HepG2 (cell line): ENCODE data around the gene NNAT. TPM values are rescaled to one million over a fixed set of nuclear protein-coding genes. Genes with fewer than 3 reads are reported as not detected.

Experiments
- ATAC-seq: fragments of 200-7000 bp; cut with Tn5 transposase; 3 replicates; pipeline ENCODE4 v1.9.1; 2020; ENCODE audit warnings: mild to moderate bottlenecking, moderate library complexity
- BruUV-seq: library from RNA; stranded (reverse); fragments of 400-500 nt; replicated peaks from 2 replicates; lab custom pipeline; 2021; lab: Mats Ljungman, UMichigan
- CTCF ChIA-PET: fragments of 300-600 bp; formaldehyde crosslinking; extraction: SDS; loops from one replicate; lab custom pipeline; 2021; ENCODE audit warnings: low total read pairs, inconsistent platforms, low intra/inter-chr PET ratio; lab: Yijun Ruan, JAX
- POLR2A ChIA-PET: fragments of 350-600 bp; sonication (Branson Sonifier 250); formaldehyde crosslinking; loops from one replicate; lab custom pipeline; 2020; ENCODE audit warnings: antibody characterized with exemption, inconsistent platforms; lab: Yijun Ruan, JAX
- DNase-seq: peaks from one replicate; pipeline ENCODE4 v3.0.0-alpha.2; 2015; ENCODE audit warnings: low spot score
- FAIRE-seq: peaks from 3 replicates; lab custom pipeline; 2011; peaks lifted over from hg19 to GRCh38; lab: Jason Lieb, UNC
- H2AFZ ChIP-seq: one replicate; pipeline ENCODE4 v1.6.1; 2011; ENCODE audit warnings: low read length, inconsistent platforms
- H3K27ac ChIP-seq: fragments of 300-600 bp; 3 replicates; pipeline ENCODE4 v1.8.0; 2011; ENCODE audit warnings: mixed run types, mild to moderate bottlenecking, mixed read lengths, low read length, inconsistent platforms; ENCODE audit not compliant: insufficient read depth; ENCODE audit errors: extremely low read length
- H3K27me3 ChIP-seq, 2 experiments: fragments of 200-600 bp in 1 of 2; 2 replicates in 1 of 2; 3 replicates in 1 of 2; pipeline versions ENCODE4 v1.6.0 to v1.8.0; 2011; ENCODE audit warnings: low read length in 2 of 2, mild to moderate bottlenecking in 2 of 2, moderate library complexity in 2 of 2, inconsistent platforms in 1 of 2; ENCODE audit not compliant: insufficient read depth in 2 of 2, control insufficient read depth in 1 of 2
- H3K36me3 ChIP-seq, 2 experiments: fragments of 200-600 bp in 1 of 2; replicated peaks in 1 of 2; 2 replicates in 1 of 2; 3 replicates in 1 of 2; pipeline versions ENCODE4 v1.5.1 to v1.8.0; 2011; ENCODE audit warnings: low read length in 2 of 2, inconsistent platforms in 1 of 2; ENCODE audit not compliant: insufficient read depth in 2 of 2, control insufficient read depth in 1 of 2
- H3K4me1 ChIP-seq: 2 replicates; pipeline ENCODE4 v1.5.1; 2012; ENCODE audit warnings: low read length, inconsistent platforms; ENCODE audit not compliant: insufficient read depth
- H3K4me2 ChIP-seq: 2 replicates; pipeline ENCODE4 v1.6.0; 2011; ENCODE audit warnings: low read depth, low read length, inconsistent platforms
- H3K4me3 ChIP-seq, 3 experiments: fragments of 200-600 bp in 1 of 3; sonication (generic), shearing (Covaris generic) in 1 of 3; replicated peaks in 1 of 3; 2 replicates each; pipeline ENCODE4 v1.5.1; 2011 to 2016; ENCODE audit warnings: low read length in 3 of 3, inconsistent platforms in 2 of 3, low read depth in 2 of 3, mild to moderate bottlenecking in 2 of 3, control low read depth in 1 of 3, mixed read lengths in 1 of 3; ENCODE audit not compliant: insufficient read depth in 1 of 3
- H3K79me2 ChIP-seq: one replicate; pipeline ENCODE4 v1.6.1; 2011; ENCODE audit warnings: low read length, inconsistent platforms; ENCODE audit not compliant: insufficient read depth
- H3K9ac ChIP-seq: 2 replicates; pipeline ENCODE4 v1.6.0; 2011; ENCODE audit warnings: mild to moderate bottlenecking, low read depth, low read length, inconsistent platforms; ENCODE audit not compliant: insufficient read depth
- H3K9me3 ChIP-seq: 2 replicates; pipeline ENCODE4 v1.5.1; 2012; ENCODE audit warnings: mild to moderate bottlenecking, low read length
- H4K20me1 ChIP-seq: 2 replicates; pipeline ENCODE4 v1.6.0; 2011; ENCODE audit warnings: inconsistent platforms, mild to moderate bottlenecking, low read length, moderate library complexity; ENCODE audit not compliant: insufficient read depth
- CREM ChIP-seq, 2 experiments: sonication (generic) in 1 of 2; formaldehyde crosslinking in 1 of 2; IDR thresholded peaks; 2 replicates each; pipeline versions ENCODE4 v1.4.0 to v1.6.1; 2016 to 2020; ENCODE audit warnings: antibody characterized with exemption in 1 of 2, mild to moderate bottlenecking in 1 of 2, missing genetic modification reagents in 1 of 2
- CTCF ChIP-seq: sonication (generic); formaldehyde crosslinking; IDR thresholded peaks from 2 replicates; pipeline ENCODE4 v1.5.0; 2020; ENCODE audit warnings: mild to moderate bottlenecking, missing genetic modification reagents, moderate library complexity
- KLF16 ChIP-seq, 2 experiments: sonication (generic) in 1 of 2; formaldehyde crosslinking in 1 of 2; IDR thresholded peaks; 2 replicates each; pipeline versions ENCODE4 v1.6.1 to v1.8.0; 2016 to 2023; ENCODE audit warnings: missing genetic modification reagents in 2 of 2, missing compliant biosample characterization in 1 of 2
- PATZ1 ChIP-seq: sonication (generic); formaldehyde crosslinking; IDR thresholded peaks from 2 replicates; pipeline ENCODE4 v1.4.0; 2020; ENCODE audit warnings: missing genetic modification reagents
- SP140L ChIP-seq: sonication (generic); formaldehyde crosslinking; IDR thresholded peaks from 2 replicates; pipeline ENCODE4 v1.4.0; 2020; ENCODE audit warnings: missing genetic modification reagents, borderline replicate concordance
- TGIF2 ChIP-seq: IDR thresholded peaks from 2 replicates; pipeline ENCODE4 v1.6.1; 2016; ENCODE audit warnings: control low read depth, missing compliant biosample characterization
- ZKSCAN8 ChIP-seq: IDR thresholded peaks from 2 replicates; pipeline ENCODE4 v1.6.1; 2016; ENCODE audit warnings: borderline replicate concordance, missing genetic modification reagents, missing compliant biosample characterization
- ZNF430 ChIP-seq: sonication (generic); formaldehyde crosslinking; IDR thresholded peaks from 2 replicates; pipeline ENCODE4 v1.9.0; 2021; ENCODE audit warnings: mild to moderate bottlenecking, missing genetic modification reagents
- WGBS: methylation state at CpG from one replicate; pipeline ENCODE4 v1.1.6; 2017; ENCODE audit warnings: low lambda C conversion rate; 5-methylcytosine and 5-hydroxymethylcytosine counted together
- in situ Hi-C: cut with HindIII; loops from 2 replicates; pipeline ENCODE4 v1.10.0; 2017; ENCODE audit warnings: low pct_unique_long_range_greater_than_20kb; ENCODE audit not compliant: extremely low pct_ligation_motif_present
- intact Hi-C: fragments of 100-400 bp; cut with micrococcal nuclease; formaldehyde crosslinking; loops from one replicate; pipeline ENCODE4 v1.10.0; 2022; ENCODE audit not compliant: unreplicated experiment
- polyA plus RNA-seq, 8 experiments: library from polyadenylated mRNA; depleted of rRNA in 3 of 8; stranded (reverse) in 7 of 8; unstranded in 1 of 8; fragments of >200 nt; fragmentation: Illumina TruSeq in 4 of 8; extraction: Trizol in 4 of 8; gene quantifications; 2 replicates each; pipeline versions ENCODE4 v1.2.1 to v1.2.3, GENCODE V29; 2011 to 2016; ENCODE audit warnings: low read depth in 4 of 8, missing spikeins in 1 of 8, mixed read lengths in 1 of 8; ENCODE audit not compliant: insufficient read depth in 1 of 8
- total RNA-seq, 5 experiments: library from RNA; depleted of rRNA; stranded (reverse); fragments of >200 nt; fragmentation: Illumina TruSeq; extraction: Trizol; gene quantifications; 2 replicates each; pipeline ENCODE4 v1.2.3, GENCODE V29; 2016; ENCODE audit warnings: low read depth in 1 of 5

The NNAT gene
- total and polyA plus RNA-seq, 2 of the 13 experiments (the other 11 are each of a cell fraction or from before 2014, with no cell fraction given): not detected

- TF ChIP-seq CTCF (peak; percentile 47), TGIF2 (no peak)
- TF ChIP-seq, all 625 proteins: peak for 3
Measured at GRCh38 chr20:37492945-37493344, 28.1 kb upstream of the NNAT start (continued).

DNA sequence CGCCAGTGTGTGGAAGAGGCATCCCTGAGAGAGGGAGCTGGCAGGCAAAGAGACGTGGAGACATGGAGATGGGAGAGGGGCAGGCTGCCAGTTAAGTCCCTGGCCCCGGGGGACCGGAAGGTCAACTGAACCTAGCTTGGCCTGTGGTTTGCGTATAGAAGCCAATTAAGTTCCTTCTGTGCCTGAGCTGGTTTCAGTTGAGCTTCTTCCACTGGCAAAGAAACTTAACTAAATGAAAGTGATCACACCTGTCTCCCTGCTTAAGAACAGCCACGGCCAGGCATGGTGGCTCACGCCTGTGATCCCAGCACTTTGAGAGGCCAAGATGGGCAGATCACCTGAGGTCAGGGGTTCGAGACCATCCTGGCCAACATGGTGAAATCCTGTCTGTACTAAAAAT, 26.7 kb upstream of the NNAT start:
- WGBS: 95% methylated on average over 8 of the region's 8 CpGs
- Histone ChIP-seq H3K79me2 (no peaks in the 10 kb centered on the region), H3K9ac (no peak overlapping the region), H3K27me3 (no peaks in the 10 kb centered on the region), H2AFZ (no peak overlapping the region), H3K4me2 (no peak overlapping the region), H4K20me1 (no peaks in the 10 kb centered on the region), H3K36me3 (no peaks in the 10 kb centered on the region), H3K27ac (no peak overlapping the region), H3K4me3 (no peak overlapping the region), H3K9me3 (no peaks in the 10 kb centered on the region), H3K4me1 (no peaks in the 10 kb centered on the region)
- ChIA-PET CTCF (no interaction called here), POLR2A (interaction anchor here (2.3 kb wide), 1 partner anchor 11 kb away, joined by 6 read pairs; no protein-coding TSS in a partner anchor)
- DNase-seq (no peak), FAIRE-seq (no peak), ATAC-seq (no peak)
- intact Hi-C loops: no loop called here
- BruUV-seq: no TSS peak
- no peak for TF ChIP-seq ZKSCAN8 (CRISPR knock-in tag)
- no peak for TF ChIP-seq ZNF430 (CRISPR knock-in tag)
- no peak for TF ChIP-seq KLF16 (CRISPR knock-in tag; IDR thresholded peaks at IDR 0.05)
- no peak for TF ChIP-seq SP140L (CRISPR knock-in tag)
- TF ChIP-seq PATZ1 (CRISPR knock-in tag): no peak
- TF ChIP-seq CREM (IDR thresholded peaks at IDR 0.05): no peak
- TF ChIP-seq CREM (CRISPR knock-in tag; IDR thresholded peaks at IDR 0.05): no peak
- in situ Hi-C loops: no loop called here
